HEK293 (cell line): Measurements from ENCODE around the gene EYA2.

Experiments used
- CTCF ChIA-PET: fragments of 350-600 bp; formaldehyde crosslinking; extraction: SDS; loops from one replicate; lab custom pipeline; 2021; ENCODE audit warnings: antibody characterized with exemption; lab: Yijun Ruan, JAX
- POLR2A ChIA-PET: fragments of 300-600 bp; formaldehyde crosslinking; extraction: SDS; loops from one replicate; lab custom pipeline; 2020; ENCODE audit warnings: antibody characterized with exemption, inconsistent platforms; lab: Yijun Ruan, JAX
- H3K27ac ChIP-seq: fragments of 200-500 bp; sonication (Bioruptor generic); 2 replicates; pipeline ENCODE4 v1.5.1; 2014; ENCODE audit warnings: low read depth, low read length, control low read depth, inconsistent platforms; ENCODE audit errors: extremely low read depth
- H3K36me3 ChIP-seq, 2 experiments: fragments of 200-500 bp in 1 of 2; sonication (Bioruptor generic) in 1 of 2; 1 replicate in 1 of 2; 2 replicates in 1 of 2; pipeline ENCODE4 v1.5.1; 2014 to 2017; ENCODE audit warnings: inconsistent platforms in 2 of 2, low read length in 2 of 2; ENCODE audit not compliant: control insufficient read depth in 2 of 2, insufficient read depth in 1 of 2
- H3K4me1 ChIP-seq: fragments of 200-500 bp; sonication (Bioruptor generic); 2 replicates; pipeline ENCODE4 v1.5.1; 2014; ENCODE audit warnings: mild to moderate bottlenecking, low read length, inconsistent platforms; ENCODE audit not compliant: control insufficient read depth, insufficient read depth
- H3K4me3 ChIP-seq: 2 replicates; pipeline ENCODE4 v1.5.1; 2011; ENCODE audit warnings: low read depth, mild to moderate bottlenecking, control low read depth, low read length, moderate library complexity
- H3K9me3 ChIP-seq: fragments of 200-500 bp; sonication (Bioruptor generic); 2 replicates; pipeline ENCODE4 v1.5.1; 2014; ENCODE audit warnings: low read depth, low read length, inconsistent platforms; ENCODE audit not compliant: control insufficient read depth, insufficient read depth
- GLIS2 ChIP-seq: fragments of 450-650 bp; formaldehyde crosslinking; IDR thresholded peaks from 2 replicates; pipeline ENCODE4 v1.5.1; 2016; ENCODE audit warnings: missing biosample characterization, missing genetic modification characterization
- HOXA7 ChIP-seq: sonication (generic); formaldehyde crosslinking; IDR thresholded peaks from 2 replicates; pipeline ENCODE4 v1.8.1; 2022; ENCODE audit warnings: missing genetic modification reagents, borderline replicate concordance
- MYNN ChIP-seq: fragments of 450-650 bp; formaldehyde crosslinking; IDR thresholded peaks from 2 replicates; pipeline ENCODE4 v1.5.1; 2016; ENCODE audit warnings: missing biosample characterization, missing genetic modification characterization, borderline replicate concordance
- REPIN1 ChIP-seq: fragments of 450-650 bp; formaldehyde crosslinking; IDR thresholded peaks from 2 replicates; pipeline ENCODE4 v1.5.1; 2017; ENCODE audit warnings: missing biosample characterization, missing genetic modification characterization, low read depth
- ZBTB21 ChIP-seq: fragments of 450-650 bp; formaldehyde crosslinking; IDR thresholded peaks from 2 replicates; pipeline ENCODE4 v1.5.1; 2017; ENCODE audit warnings: missing biosample characterization, missing genetic modification characterization
- ZFP3 ChIP-seq: fragments of 450-650 bp; formaldehyde crosslinking; IDR thresholded peaks from 2 replicates; pipeline ENCODE4 v1.5.1; 2016; ENCODE audit warnings: low read depth, missing biosample characterization, missing genetic modification characterization
- ZNF114 ChIP-seq: fragments of 450-650 bp; formaldehyde crosslinking; IDR thresholded peaks from 2 replicates; pipeline ENCODE4 v1.5.0; 2017; ENCODE audit warnings: missing biosample characterization, missing genetic modification characterization
- ZNF146 ChIP-seq: fragments of 450-650 bp; formaldehyde crosslinking; IDR thresholded peaks from 2 replicates; pipeline ENCODE4 v1.5.1; 2016; ENCODE audit warnings: missing biosample characterization, missing genetic modification characterization
- ZNF174 ChIP-seq: fragments of 450-650 bp; formaldehyde crosslinking; IDR thresholded peaks from 2 replicates; pipeline ENCODE4 v1.5.0; 2017; ENCODE audit warnings: missing biosample characterization, mild to moderate bottlenecking, missing genetic modification characterization
- ZNF239 ChIP-seq: fragments of 450-650 bp; formaldehyde crosslinking; IDR thresholded peaks from 2 replicates; pipeline ENCODE4 v1.5.1; 2016; ENCODE audit warnings: missing biosample characterization, missing genetic modification characterization
- ZNF391 ChIP-seq: fragments of 450-650 bp; formaldehyde crosslinking; IDR thresholded peaks from 2 replicates; pipeline ENCODE4 v1.5.1; 2016; ENCODE audit warnings: low read depth, missing biosample characterization, missing genetic modification characterization, borderline replicate concordance
- ZNF521 ChIP-seq: fragments of 450-650 bp; formaldehyde crosslinking; IDR thresholded peaks from 2 replicates; pipeline ENCODE4 v1.5.1; 2017; ENCODE audit warnings: missing biosample characterization, mild to moderate bottlenecking, missing genetic modification characterization
- ZNF561 ChIP-seq: fragments of 450-650 bp; IDR thresholded peaks from 2 replicates; pipeline ENCODE4 v1.5.1; 2018; ENCODE audit warnings: missing biosample characterization, missing genetic modification characterization, borderline replicate concordance
- ZNF670 ChIP-seq: fragments of 450-650 bp; formaldehyde crosslinking; IDR thresholded peaks from 2 replicates; pipeline ENCODE4 v1.5.1; 2016; ENCODE audit warnings: missing biosample characterization, missing genetic modification characterization, low read depth
- ZNF701 ChIP-seq: fragments of 450-650 bp; formaldehyde crosslinking; IDR thresholded peaks from 2 replicates; pipeline ENCODE4 v1.5.1; 2016; ENCODE audit warnings: missing biosample characterization, missing genetic modification characterization
- ZNF768 ChIP-seq: fragments of 450-650 bp; formaldehyde crosslinking; IDR thresholded peaks from 2 replicates; pipeline ENCODE4 v1.5.1; 2018; ENCODE audit warnings: missing biosample characterization, mild to moderate bottlenecking, missing genetic modification characterization
- ZNF785 ChIP-seq: fragments of 450-650 bp; formaldehyde crosslinking; IDR thresholded peaks from 2 replicates; pipeline ENCODE4 v1.5.1; 2016; ENCODE audit warnings: missing biosample characterization, missing genetic modification characterization
- ZNF843 ChIP-seq: fragments of 450-650 bp; formaldehyde crosslinking; IDR thresholded peaks from 2 replicates; pipeline ENCODE4 v1.5.1; 2016; ENCODE audit warnings: missing biosample characterization, missing genetic modification characterization
- TF ChIP-seq, protein P1 (sequence below): fragments of 450-650 bp; formaldehyde crosslinking; IDR thresholded peaks from 2 replicates; pipeline ENCODE4 v1.5.1; 2016; ENCODE audit warnings: missing biosample characterization, missing genetic modification characterization
- TF ChIP-seq, protein P2 (sequence below): fragments of 450-650 bp; formaldehyde crosslinking; IDR thresholded peaks from 2 replicates; pipeline ENCODE4 v1.5.1; 2016; ENCODE audit warnings: missing biosample characterization, missing genetic modification characterization
- TF ChIP-seq, protein P3 (sequence below): fragments of 450-650 bp; formaldehyde crosslinking; IDR thresholded peaks from 2 replicates; pipeline ENCODE4 v1.5.1; 2016; ENCODE audit warnings: missing biosample characterization, missing genetic modification characterization

EYA2 gene

GRCh38 chr20:47059536-47059935 is 164.9 kb downstream of the EYA2 start (continued):
- TF ChIP-seq, protein P1, sequence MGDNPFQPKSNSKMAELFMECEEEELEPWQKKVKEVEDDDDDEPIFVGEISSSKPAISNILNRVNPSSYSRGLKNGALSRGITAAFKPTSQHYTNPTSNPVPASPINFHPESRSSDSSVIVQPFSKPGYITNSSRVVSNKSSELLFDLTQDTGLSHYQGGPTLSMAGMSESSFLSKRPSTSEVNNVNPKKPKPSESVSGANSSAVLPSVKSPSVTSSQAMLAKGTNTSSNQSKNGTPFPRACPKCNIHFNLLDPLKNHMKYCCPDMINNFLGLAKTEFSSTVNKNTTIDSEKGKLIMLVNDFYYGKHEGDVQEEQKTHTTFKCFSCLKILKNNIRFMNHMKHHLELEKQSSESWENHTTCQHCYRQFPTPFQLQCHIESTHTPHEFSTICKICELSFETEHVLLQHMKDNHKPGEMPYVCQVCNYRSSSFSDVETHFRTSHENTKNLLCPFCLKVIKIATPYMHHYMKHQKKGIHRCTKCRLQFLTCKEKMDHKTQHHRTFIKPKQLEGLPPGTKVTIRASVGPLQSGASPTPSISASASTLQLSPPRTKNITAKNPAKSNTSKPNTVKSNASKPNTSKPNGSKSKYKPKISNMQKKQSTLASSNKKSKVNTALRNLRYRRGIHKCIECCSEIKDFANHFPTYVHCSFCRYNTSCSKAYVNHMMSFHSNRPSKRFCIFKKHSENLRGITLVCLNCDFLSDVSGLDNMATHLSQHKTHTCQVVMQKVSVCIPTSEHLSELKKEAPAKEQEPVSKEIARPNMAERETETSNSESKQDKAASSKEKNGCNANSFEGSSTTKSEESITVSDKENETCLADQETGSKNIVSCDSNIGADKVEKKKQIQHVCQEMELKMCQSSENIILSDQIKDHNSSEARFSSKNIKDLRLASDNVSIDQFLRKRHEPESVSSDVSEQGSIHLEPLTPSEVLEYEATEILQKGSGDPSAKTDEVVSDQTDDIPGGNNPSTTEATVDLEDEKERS (tag by site-specific recombination), result no peak
- no peak for TF ChIP-seq ZNF561
- no peak for TF ChIP-seq ZFP3 (tag by site-specific recombination)
- TF ChIP-seq ZNF701, result no peak
- no peak for TF ChIP-seq ZNF391 (tag by site-specific recombination)
- no peak for TF ChIP-seq REPIN1 (tag by site-specific recombination)
- no peak for TF ChIP-seq ZNF174 (tag by site-specific recombination)
- TF ChIP-seq, protein P2, sequence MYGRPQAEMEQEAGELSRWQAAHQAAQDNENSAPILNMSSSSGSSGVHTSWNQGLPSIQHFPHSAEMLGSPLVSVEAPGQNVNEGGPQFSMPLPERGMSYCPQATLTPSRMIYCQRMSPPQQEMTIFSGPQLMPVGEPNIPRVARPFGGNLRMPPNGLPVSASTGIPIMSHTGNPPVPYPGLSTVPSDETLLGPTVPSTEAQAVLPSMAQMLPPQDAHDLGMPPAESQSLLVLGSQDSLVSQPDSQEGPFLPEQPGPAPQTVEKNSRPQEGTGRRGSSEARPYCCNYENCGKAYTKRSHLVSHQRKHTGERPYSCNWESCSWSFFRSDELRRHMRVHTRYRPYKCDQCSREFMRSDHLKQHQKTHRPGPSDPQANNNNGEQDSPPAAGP, result no peak
- no peak for TF ChIP-seq ZNF239 (tag by site-specific recombination)
- no peak for TF ChIP-seq ZNF146 (tag by site-specific recombination)
- no peak for TF ChIP-seq ZNF843 (tag by site-specific recombination)
- TF ChIP-seq ZNF521 (tag by site-specific recombination), result no peak
- TF ChIP-seq ZNF114 (tag by site-specific recombination), result no peak
- TF ChIP-seq ZNF768 (tag by site-specific recombination), result no peak
- no peak for TF ChIP-seq GLIS2 (tag by site-specific recombination)
- no peak for TF ChIP-seq ZNF785 (tag by site-specific recombination)
- TF ChIP-seq MYNN (tag by site-specific recombination), result no peak
- TF ChIP-seq ZBTB21 (tag by site-specific recombination), result no peak

DNA sequence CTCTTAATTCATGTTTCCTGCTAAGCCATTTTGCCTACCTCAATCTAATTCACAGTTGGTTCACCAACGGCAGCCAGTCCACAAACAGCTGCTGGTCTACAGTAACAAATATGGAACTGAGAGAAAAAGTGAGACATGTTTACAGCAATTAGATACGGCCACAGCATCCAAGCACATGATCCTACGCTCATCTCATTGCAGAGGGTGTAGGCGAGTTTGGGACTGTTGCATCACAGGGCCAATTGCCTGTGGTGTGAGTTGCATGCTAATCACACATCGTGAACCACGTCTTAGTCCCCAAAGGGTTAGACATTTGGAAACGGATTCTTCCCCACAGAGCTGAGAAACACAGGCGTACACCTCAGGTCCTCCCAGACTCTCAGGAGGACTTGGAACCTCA is 166.9 kb downstream of the EYA2 start:
- Histone ChIP-seq H3K9me3 (no peaks in the 10 kb centered on the region), H3K4me1 (no peaks in the 10 kb centered on the region), H3K27ac (no peak overlapping the region), H3K4me3 (no peak overlapping the region), H3K36me3 (no peaks in the 10 kb centered on the region)
- CTCF ChIA-PET, result interaction anchor here (0.6 kb wide), 2 partner anchors 115 to 303 kb away, joined by 3 to 4 read pairs; no protein-coding TSS in a partner anchor
- TF ChIP-seq, protein P3, sequence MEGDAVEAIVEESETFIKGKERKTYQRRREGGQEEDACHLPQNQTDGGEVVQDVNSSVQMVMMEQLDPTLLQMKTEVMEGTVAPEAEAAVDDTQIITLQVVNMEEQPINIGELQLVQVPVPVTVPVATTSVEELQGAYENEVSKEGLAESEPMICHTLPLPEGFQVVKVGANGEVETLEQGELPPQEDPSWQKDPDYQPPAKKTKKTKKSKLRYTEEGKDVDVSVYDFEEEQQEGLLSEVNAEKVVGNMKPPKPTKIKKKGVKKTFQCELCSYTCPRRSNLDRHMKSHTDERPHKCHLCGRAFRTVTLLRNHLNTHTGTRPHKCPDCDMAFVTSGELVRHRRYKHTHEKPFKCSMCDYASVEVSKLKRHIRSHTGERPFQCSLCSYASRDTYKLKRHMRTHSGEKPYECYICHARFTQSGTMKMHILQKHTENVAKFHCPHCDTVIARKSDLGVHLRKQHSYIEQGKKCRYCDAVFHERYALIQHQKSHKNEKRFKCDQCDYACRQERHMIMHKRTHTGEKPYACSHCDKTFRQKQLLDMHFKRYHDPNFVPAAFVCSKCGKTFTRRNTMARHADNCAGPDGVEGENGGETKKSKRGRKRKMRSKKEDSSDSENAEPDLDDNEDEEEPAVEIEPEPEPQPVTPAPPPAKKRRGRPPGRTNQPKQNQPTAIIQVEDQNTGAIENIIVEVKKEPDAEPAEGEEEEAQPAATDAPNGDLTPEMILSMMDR (tag by site-specific recombination), result no peak
- TF ChIP-seq HOXA7 (CRISPR knock-in tag) (no peak), ZNF670 (tag by site-specific recombination) (no peak)
- POLR2A ChIA-PET, result no interaction called here
